Transverse colon (tissue), 4 donors: ENCODE results near the gene EEFSEC. TPM values are rescaled to one million over a fixed set of nuclear protein-coding genes. Genes with fewer than 3 reads are reported as not detected.

Source experiments
- DNase-seq: peaks from one replicate; pipeline ENCODE4 v3.0.0-alpha.2; 2019
- H3K27ac ChIP-seq, 4 donors: fragments of 200-600 bp; sonication (generic); 2 replicates each; pipeline ENCODE4 v1.5.1; 2016 to 2018; ENCODE audit warnings: inconsistent platforms in 4 of 4
- H3K27me3 ChIP-seq: fragments of 200-600 bp; sonication (generic); 2 replicates; pipeline ENCODE4 v1.5.1; 2017; ENCODE audit warnings: inconsistent platforms
- H3K36me3 ChIP-seq, 4 donors: fragments of 200-600 bp; sonication (generic); 2 replicates each; pipeline ENCODE4 v1.5.1; 2017 to 2019; ENCODE audit warnings: inconsistent platforms in 4 of 4
- H3K4me1 ChIP-seq, 4 donors: fragments of 200-600 bp; sonication (generic); 2 replicates each; pipeline ENCODE4 v1.5.1; 2017 to 2020; ENCODE audit warnings: inconsistent platforms in 4 of 4
- H3K4me3 ChIP-seq, 4 donors: fragments of 200-600 bp; sonication (generic); 1 replicate in 1 of 4; 2 replicates in 3 of 4; pipeline versions ENCODE4 v1.5.1 to v1.6.1; 2017 to 2019; ENCODE audit warnings: inconsistent platforms in 4 of 4
- H3K9me3 ChIP-seq, 2 donors: fragments of 200-600 bp; sonication (generic); 2 replicates each; pipeline ENCODE4 v1.5.1; 2017 to 2019; ENCODE audit warnings: inconsistent platforms in 2 of 2
- EP300 ChIP-seq: sonication (generic); formaldehyde crosslinking; IDR thresholded peaks from one replicate; pipeline ENCODE4 v1.6.1; 2017; ENCODE audit warnings: antibody characterized with exemption, low read depth
- POLR2A ChIP-seq: fragments of 450-650 bp; IDR thresholded peaks from one replicate; pipeline ENCODE4 v1.6.1; 2016; ENCODE audit warnings: antibody characterized with exemption, mild to moderate bottlenecking, moderate library complexity
- POLR2AphosphoS5 ChIP-seq, 3 donors: sonication (generic); formaldehyde crosslinking; IDR thresholded peaks; one replicate each; pipeline ENCODE4 v1.6.1; 2016; ENCODE audit warnings: antibody characterized with exemption in 3 of 3
- WGBS, 2 donors: methylation state at CpG; one replicate each; pipeline ENCODE4 v1.1.5; 2018; ENCODE audit warnings: low coverage in 1 of 2; 5-methylcytosine and 5-hydroxymethylcytosine counted together
- in situ Hi-C, 4 donors: fragments of 200-750 bp; cut with MboI; loops; one replicate each; pipeline versions ENCODE4 v1.15.0 to v1.15.1; 2017; ENCODE audit warnings: low sequenced_read_pairs in 3 of 4, low pct_ligation_motif_present in 1 of 4, low pct_unique_long_range_greater_than_20kb in 1 of 4
- intact Hi-C: fragments of 100-400 bp; cut with DNase I; formaldehyde crosslinking; loops from one replicate; pipeline ENCODE4 v1.15.1; 2023; ENCODE audit warnings: low total_unique reads
- total RNA-seq, 4 donors: library from RNA; depleted of rRNA; stranded (reverse); fragments of >200 nt; gene quantifications; one replicate each; pipeline ENCODE4 v1.1.0, GENCODE V29; 2016
- TF ChIP-seq, protein P1 (sequence below), 5 experiments: fragments of 200-600 bp in 3 of 5; fragments of 450-650 bp in 2 of 5; sonication (generic) in 3 of 5; IDR thresholded peaks; 1 replicate in 2 of 5; 2 replicates in 3 of 5; pipeline ENCODE4 v1.5.1; 2016 to 2017; ENCODE audit warnings: antibody characterized with exemption in 5 of 5, inconsistent platforms in 3 of 5, mild to moderate bottlenecking in 2 of 5, moderate library complexity in 1 of 5

Gene EEFSEC
- total RNA-seq, 4 donors from 2014 or later, result 10.3 to 16.8 (median 14.2) TPM

DNA sequence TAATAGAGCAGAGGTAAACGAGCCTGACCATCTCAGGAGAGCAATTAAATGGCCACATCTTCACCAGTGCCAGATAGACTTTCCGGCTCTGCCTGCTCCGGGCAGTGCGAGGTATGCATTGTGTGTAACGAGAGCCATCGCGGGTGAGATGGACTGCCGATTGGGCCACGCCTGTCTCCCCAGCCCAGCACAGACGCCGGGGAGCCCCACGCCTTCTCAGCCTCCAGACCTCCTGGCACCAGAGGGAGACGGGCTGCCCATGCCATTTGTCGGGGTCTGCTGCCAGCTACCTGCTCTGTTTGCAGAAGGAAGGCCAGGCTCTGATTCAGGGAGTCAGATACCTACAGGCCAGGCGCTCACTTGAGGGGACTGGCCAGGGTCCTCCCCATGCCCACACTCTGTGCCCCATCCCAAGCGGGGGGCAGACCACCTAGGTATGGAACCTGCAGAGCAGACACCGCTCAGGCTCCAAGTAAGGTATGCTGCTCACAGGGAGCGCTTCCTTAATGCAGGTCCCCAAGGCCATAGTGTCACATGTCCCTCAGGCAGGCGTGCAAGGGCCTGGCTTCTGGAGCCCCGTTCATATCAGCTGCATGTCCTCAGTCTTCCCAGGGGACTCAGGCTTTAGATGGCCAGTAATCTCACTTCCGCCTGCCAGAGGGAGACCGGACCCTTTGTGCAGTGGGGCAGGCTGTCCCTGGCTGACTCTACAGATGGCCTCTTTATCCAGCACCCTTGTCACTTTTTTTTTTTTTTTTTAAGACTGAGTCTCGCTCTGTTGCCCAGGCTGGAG lies 251.2 kb downstream of the EEFSEC start:
- no peaks in the 10 kb centered on the region for H3K9me3 ChIP-seq
- in situ Hi-C loops, result no loop called here
- intact Hi-C loops, result no loop called here
- H3K4me1 ChIP-seq, result peaks cover 0 to 5% (median 0%) of the 10 kb centered on the region in 4 donors
- TF ChIP-seq EP300 (no peak), POLR2AphosphoS5 (IDR thresholded peaks at IDR 0.05) (no peak), POLR2A (no peak)
- TF ChIP-seq, protein P1, sequence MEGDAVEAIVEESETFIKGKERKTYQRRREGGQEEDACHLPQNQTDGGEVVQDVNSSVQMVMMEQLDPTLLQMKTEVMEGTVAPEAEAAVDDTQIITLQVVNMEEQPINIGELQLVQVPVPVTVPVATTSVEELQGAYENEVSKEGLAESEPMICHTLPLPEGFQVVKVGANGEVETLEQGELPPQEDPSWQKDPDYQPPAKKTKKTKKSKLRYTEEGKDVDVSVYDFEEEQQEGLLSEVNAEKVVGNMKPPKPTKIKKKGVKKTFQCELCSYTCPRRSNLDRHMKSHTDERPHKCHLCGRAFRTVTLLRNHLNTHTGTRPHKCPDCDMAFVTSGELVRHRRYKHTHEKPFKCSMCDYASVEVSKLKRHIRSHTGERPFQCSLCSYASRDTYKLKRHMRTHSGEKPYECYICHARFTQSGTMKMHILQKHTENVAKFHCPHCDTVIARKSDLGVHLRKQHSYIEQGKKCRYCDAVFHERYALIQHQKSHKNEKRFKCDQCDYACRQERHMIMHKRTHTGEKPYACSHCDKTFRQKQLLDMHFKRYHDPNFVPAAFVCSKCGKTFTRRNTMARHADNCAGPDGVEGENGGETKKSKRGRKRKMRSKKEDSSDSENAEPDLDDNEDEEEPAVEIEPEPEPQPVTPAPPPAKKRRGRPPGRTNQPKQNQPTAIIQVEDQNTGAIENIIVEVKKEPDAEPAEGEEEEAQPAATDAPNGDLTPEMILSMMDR (IDR thresholded peaks at IDR 0.05), result no peak
- H3K4me3 ChIP-seq, result no peak overlapping the region
- DNase-seq, result no peak
- H3K27ac ChIP-seq, result no peak overlapping the region
- H3K27me3 ChIP-seq, result no peaks in the 10 kb centered on the region
- 84 to 100% methylated on average over 3 to 23 of the region's 23 CpGs for WGBS, 2 donors
- H3K36me3 ChIP-seq, result no peaks in the 10 kb centered on the region

GRCh38 chr3:128405554-128406277 lies 252.4 kb downstream of the EEFSEC start:
- Histone ChIP-seq H3K9me3 (no peaks in the 10 kb centered on the region), H3K4me3 (no peak overlapping the region), H3K4me1 (peaks cover 0 to 5% (median 0%) of the 10 kb centered on the region in 4 donors), H3K27me3 (no peaks in the 10 kb centered on the region), H3K27ac (no peak overlapping the region), H3K36me3 (no peaks in the 10 kb centered on the region)
- intact Hi-C loops (no loop called here), in situ Hi-C loops (no loop called here)
- no peak for DNase-seq
- 89% methylated on average over 8 of the region's 8 CpGs; no CpG with 5 or more reads in 1 of the 2 donors for WGBS, 2 donors
- TF ChIP-seq POLR2AphosphoS5 (IDR thresholded peaks at IDR 0.05) (no peak), EP300 (no peak), POLR2A (no peak)
- TF ChIP-seq, protein P1 (IDR thresholded peaks at IDR 0.05), result no peak

DNA sequence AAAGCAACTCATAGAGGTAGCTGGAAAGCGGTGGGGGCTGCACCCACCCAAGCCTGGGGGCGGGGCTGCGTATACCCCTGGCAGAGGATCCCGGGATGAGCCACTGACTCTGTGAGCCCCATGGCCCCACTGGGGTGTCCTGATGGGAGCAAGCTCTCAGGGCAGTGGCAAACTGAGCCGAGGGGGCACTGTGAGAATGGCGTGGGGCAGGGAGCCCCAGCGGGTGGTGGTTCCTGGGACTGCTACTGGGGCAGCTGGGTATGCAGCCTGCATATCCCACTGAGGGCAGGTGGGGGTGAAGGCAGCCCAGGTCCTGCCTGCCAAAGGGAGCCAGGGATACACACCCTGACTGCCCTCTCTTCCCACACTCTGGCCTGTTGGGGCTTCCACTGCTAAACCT lies 254.0 kb downstream of the EEFSEC start:
- in situ Hi-C loops, result no loop called here
- no peak overlapping the region for H3K27ac ChIP-seq
- H3K4me3 ChIP-seq, result no peak overlapping the region
- WGBS, 2 donors, result 94% methylated on average over 7 of the region's 7 CpGs; no CpG with 5 or more reads in 1 of the 2 donors
- H3K4me1 ChIP-seq, result peaks cover 0 to 4% (median 0%) of the 10 kb centered on the region in 4 donors
- H3K36me3 ChIP-seq, result no peaks in the 10 kb centered on the region
- TF ChIP-seq EP300 (no peak), POLR2A (no peak), POLR2AphosphoS5 (IDR thresholded peaks at IDR 0.05) (no peak)
- TF ChIP-seq, protein P1 (IDR thresholded peaks at IDR 0.05), result no peak
- no peak for DNase-seq
- intact Hi-C loops, result no loop called here
- no peaks in the 10 kb centered on the region for H3K27me3 ChIP-seq
- H3K9me3 ChIP-seq, result no peaks in the 10 kb centered on the region

GRCh38 chr3:128408012-128408692 lies 254.9 kb downstream of the EEFSEC start:
- intact Hi-C loops, result no loop called here
- Histone ChIP-seq H3K27ac (no peak overlapping the region), H3K4me1 (no peaks in the 10 kb centered on the region), H3K4me3 (no peak overlapping the region), H3K9me3 (no peaks in the 10 kb centered on the region), H3K36me3 (no peaks in the 10 kb centered on the region), H3K27me3 (no peaks in the 10 kb centered on the region)
- TF ChIP-seq, protein P1 (IDR thresholded peaks at IDR 0.05), result no peak
- TF ChIP-seq POLR2A (no peak), EP300 (no peak), POLR2AphosphoS5 (IDR thresholded peaks at IDR 0.05) (no peak)
- 93% methylated on average over 19 of the region's 19 CpGs; no CpG with 5 or more reads in 1 of the 2 donors for WGBS, 2 donors
- DNase-seq, result no peak
- in situ Hi-C loops, result no loop called here
